Measurements from ENCODE around the gene EIF3A. TPM values are rescaled to one million over a fixed set of nuclear protein-coding genes. Genes with fewer than 3 reads are reported as not detected.

Gene EIF3A
- 100 TPM for total RNA-seq

- peaks cover 38% of the 10 kb centered on the region for H3K4me1 ChIP-seq
- peak in 1 of 2 donors; percentile 92 for DNase-seq (ENCODE audit: extremely low spot score in 2 of 2)
- H3K36me3 ChIP-seq, result no peaks in the 10 kb centered on the region
- no peaks in the 10 kb centered on the region for H3K27me3 ChIP-seq
- H3K9me3 ChIP-seq, result no peaks in the 10 kb centered on the region
- intact Hi-C loops (cut with DNase I), result no loop called here
- peak within 1 kb of the TSS; percentile 89 for H3K27ac ChIP-seq
- peak within 1 kb of the TSS; percentile 78 to 94 for H3K4me3 ChIP-seq
- TF ChIP-seq CTCF (IDR thresholded peaks at IDR 0.05) (no peak), POLR2AphosphoS5 (IDR thresholded peaks at IDR 0.05; ENCODE audit: insufficient read depth in 1 of 2, low read depth in 1 of 2) (peak; percentile 58 to 97), POLR2A (IDR thresholded peaks at IDR 0.05) (peak in 1 of 2 donors; percentile 88)
Observed at GRCh38 chr10:119080521-119081259, at the start of gene EIF3A. TSS of gene EIF3A (minus strand) at chr10:119080817. CDS start at chr10:119080676, 141 bp downstream.

- intact Hi-C loops (cut with DNase I), result no loop called here
Observed at GRCh38 chr10:119129721-119130120, 49.1 kb upstream of the EIF3A start.

GRCh38 chr10:119125942-119126341 is 45.3 kb upstream of the EIF3A start:
- Histone ChIP-seq H3K4me3 (no peak overlapping the region), H3K9me3 (no peaks in the 10 kb centered on the region), H3K27ac (no peak overlapping the region), H3K27me3 (no peaks in the 10 kb centered on the region), H3K36me3 (peaks cover 0 to 84% of the 10 kb centered on the region in 2 donors), H3K4me1 (no peaks in the 10 kb centered on the region)
- TF ChIP-seq POLR2AphosphoS5 (IDR thresholded peaks at IDR 0.05; ENCODE audit: insufficient read depth in 1 of 2, low read depth in 1 of 2), result no peak
- no peak for TF ChIP-seq CTCF (IDR thresholded peaks at IDR 0.05)
- no peak for TF ChIP-seq POLR2A (IDR thresholded peaks at IDR 0.05)
- DNase-seq (ENCODE audit: extremely low spot score in 2 of 2), result no peak
- intact Hi-C loops (cut with DNase I), result no loop called here

More at GRCh38 chr10:119129721-119130120, 49.1 kb upstream of the EIF3A start:
- peaks cover 0 to 72% of the 10 kb centered on the region in 2 donors for H3K36me3 ChIP-seq
- no peak for DNase-seq (ENCODE audit: extremely low spot score in 2 of 2)
- no peaks in the 10 kb centered on the region for H3K4me1 ChIP-seq
- H3K27me3 ChIP-seq, result no peaks in the 10 kb centered on the region
- no peak overlapping the region for H3K4me3 ChIP-seq
- TF ChIP-seq CTCF (IDR thresholded peaks at IDR 0.05), result no peak
- TF ChIP-seq POLR2AphosphoS5 (IDR thresholded peaks at IDR 0.05; ENCODE audit: insufficient read depth in 1 of 2, low read depth in 1 of 2), result no peak
- TF ChIP-seq POLR2A (IDR thresholded peaks at IDR 0.05), result no peak
- H3K27ac ChIP-seq, result no peak overlapping the region
- H3K9me3 ChIP-seq, result no peaks in the 10 kb centered on the region

- Histone ChIP-seq H3K27ac (no peak overlapping the region), H3K36me3 (peaks cover 0 to 77% of the 10 kb centered on the region in 2 donors)
- TF ChIP-seq POLR2A (IDR thresholded peaks at IDR 0.05) (no peak), CTCF (IDR thresholded peaks at IDR 0.05) (no peak)
Observed at GRCh38 chr10:119120875-119121274, 40.3 kb upstream of the EIF3A start.

GRCh38 chr10:119120413-119120867 is 39.8 kb upstream of the EIF3A start:
- Histone ChIP-seq H3K27me3 (no peaks in the 10 kb centered on the region), H3K27ac (no peak overlapping the region), H3K4me1 (no peaks in the 10 kb centered on the region), H3K9me3 (no peaks in the 10 kb centered on the region), H3K36me3 (peaks cover 0 to 73% of the 10 kb centered on the region in 2 donors), H3K4me3 (no peak overlapping the region)
- intact Hi-C loops (cut with DNase I), result no loop called here
- no peak for DNase-seq (ENCODE audit: extremely low spot score in 2 of 2)
- TF ChIP-seq CTCF (IDR thresholded peaks at IDR 0.05), result no peak

More at GRCh38 chr10:119120875-119121274, 40.3 kb upstream of the EIF3A start:
- intact Hi-C loops (cut with DNase I), result no loop called here
- Histone ChIP-seq H3K27me3 (no peaks in the 10 kb centered on the region), H3K9me3 (no peaks in the 10 kb centered on the region), H3K4me1 (no peaks in the 10 kb centered on the region), H3K4me3 (no peak overlapping the region)
- no peak for DNase-seq (ENCODE audit: extremely low spot score in 2 of 2)
